ENCODE data around the gene VPS26A.

The VPS26A gene

DNA sequence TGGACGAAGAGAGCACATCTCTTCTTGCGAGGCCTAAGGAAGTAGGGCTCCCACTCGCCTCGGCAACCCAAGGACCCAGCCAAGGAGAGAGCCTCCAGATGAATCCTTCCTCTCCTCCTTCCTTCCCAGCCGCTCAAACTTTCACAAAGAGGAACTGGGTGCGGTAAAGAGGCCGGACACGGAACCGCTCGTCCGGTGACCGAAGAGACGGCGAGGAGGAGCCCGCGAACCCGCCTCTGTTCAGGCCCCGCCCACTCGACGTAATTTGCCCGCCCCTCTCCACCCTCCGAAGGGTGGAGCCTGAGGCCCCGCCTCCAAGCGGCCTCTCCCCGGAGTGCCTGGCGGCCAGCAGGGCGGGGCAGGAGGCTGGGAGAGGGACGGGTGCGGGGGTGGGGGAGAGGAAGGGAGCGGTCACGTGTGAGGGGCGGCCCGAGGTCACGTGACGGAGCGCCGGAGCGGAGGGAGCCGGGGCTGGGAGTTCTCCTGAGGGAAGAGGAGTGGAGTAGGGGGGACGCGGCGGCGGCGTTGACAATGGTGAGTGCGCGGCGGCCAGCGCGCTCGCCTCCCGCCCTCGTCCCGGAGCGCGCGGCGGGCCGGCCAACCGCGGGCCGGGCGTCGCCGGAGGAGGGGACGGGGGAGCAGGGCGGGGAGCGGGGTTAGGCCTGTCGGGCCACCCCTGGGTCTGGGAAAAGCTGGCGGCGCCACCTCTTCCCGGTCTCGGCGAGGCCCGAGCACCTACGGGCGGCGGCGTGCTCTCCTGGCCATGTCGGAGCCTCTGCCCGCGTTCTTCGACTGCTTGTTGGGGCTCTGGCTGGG, at the start of gene VPS26A:
Gene VPS26A (plus strand): TSS at position 432 of the 816 bp plus-strand sequence. CDS start 100 bp downstream, at position 532.
- DNase-seq (ENCODE audit: low read depth): peak; percentile 99

GRCh38 chr10:69074532-69074931, 49.4 kb upstream of the VPS26A start:
- DNase-seq (ENCODE audit: low read depth): no peak

DNA sequence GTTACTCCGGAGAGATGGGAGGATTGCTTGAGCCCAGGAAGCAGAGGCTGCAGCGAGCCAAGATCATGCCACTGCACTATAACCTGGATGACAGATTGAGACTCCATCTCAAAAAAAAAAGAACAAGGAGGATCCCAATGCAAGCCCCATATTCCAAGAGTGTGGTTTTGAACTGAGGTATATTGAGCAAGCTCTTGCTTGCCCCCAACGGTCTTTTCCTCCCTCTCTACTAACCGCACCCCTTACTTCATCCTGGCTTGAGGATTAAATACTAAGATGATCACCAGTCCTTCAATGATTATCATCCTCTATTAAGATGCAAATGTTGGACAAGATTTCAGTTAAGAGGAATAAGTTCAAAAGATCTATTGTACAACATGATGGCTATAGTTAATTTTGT, 48.5 kb upstream of the VPS26A start:
- no peak for DNase-seq (ENCODE audit: low read depth)

- DNase-seq (ENCODE audit: low read depth): no peak
Observed at GRCh38 chr10:69078311-69078710, 45.7 kb upstream of the VPS26A start.

- DNase-seq (ENCODE audit: low read depth): no peak
Observed at GRCh38 chr10:69080226-69080625, 43.8 kb upstream of the VPS26A start.

DNA sequence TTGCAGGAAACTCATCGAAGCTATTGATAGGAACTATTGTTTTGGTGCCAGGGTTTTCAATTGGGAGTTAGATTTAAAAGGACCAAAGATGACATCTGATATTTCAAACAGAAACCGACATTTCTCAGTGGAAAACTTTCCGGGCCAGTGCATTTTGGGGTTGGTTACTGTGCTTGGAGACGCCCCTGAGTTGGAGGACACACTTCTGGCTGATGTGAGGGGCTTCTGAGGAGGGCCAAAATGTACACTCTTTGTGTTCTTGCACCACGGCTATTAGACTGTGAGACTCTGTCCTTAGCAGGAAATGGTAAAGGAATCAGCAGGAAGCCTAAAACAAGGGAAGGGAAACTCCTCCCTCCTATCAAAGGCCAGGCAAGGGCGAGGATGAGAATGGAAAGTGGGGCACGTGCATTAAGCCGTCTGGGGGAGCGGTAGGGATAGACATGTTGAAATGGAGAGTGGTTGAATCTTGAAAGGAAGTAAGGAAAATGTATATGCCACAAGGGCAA, 37.9 kb upstream of the VPS26A start:
- DNase-seq (ENCODE audit: low read depth): no peak

DNA sequence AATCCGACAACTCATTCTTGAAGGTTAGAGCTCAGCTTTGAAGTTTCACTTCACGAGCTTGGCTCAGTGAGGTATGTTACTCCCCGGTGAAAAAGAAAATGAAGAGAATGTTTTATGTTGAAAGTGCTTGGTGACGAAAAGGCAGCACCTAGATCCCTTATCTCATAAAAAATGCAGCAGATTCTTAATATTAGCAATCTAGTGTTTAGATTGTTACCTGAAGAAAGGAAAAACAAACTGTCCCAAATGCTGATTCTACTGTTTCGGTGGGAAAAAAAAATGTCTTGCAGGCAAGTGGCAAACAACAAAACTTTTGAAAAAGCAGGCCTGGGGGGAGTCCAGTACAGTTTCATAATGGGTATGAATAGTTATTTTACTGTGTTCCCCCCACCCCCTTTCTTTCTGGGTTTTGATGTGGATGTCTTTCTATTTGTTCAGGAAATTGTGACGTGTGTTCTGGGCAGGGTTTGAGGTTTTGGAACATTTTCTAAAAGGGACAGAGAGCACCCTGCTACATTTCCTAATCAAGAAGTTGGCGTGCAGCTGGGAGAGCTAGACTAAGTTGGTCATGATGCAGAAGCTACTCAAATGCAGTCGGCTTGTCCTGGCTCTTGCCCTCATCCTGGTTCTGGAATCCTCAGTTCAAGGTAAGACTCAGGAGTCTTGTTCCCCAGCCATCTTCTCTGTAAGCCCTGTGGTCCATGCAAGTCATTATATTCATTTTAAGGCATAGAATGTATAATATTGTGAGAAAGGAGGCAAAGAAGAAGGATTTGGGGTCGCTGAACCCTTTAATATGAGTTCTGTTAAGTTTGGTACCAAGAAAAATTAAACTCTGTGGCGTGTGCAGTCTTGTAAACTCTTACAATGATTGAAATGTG, 36.1 kb upstream of the VPS26A start, which contains the start of gene SRGN:
Gene SRGN (plus strand): TSS at position 514 of the 881 bp plus-strand sequence. CDS start 55 bp downstream, at position 569.
- peak; percentile 49 for DNase-seq (ENCODE audit: low read depth)

- no peak for DNase-seq (ENCODE audit: low read depth)
Observed at GRCh38 chr10:69088471-69088769, 35.6 kb upstream of the VPS26A start.

- DNase-seq (ENCODE audit: low read depth): no peak
Observed at GRCh38 chr10:69088801-69089501, 35.0 kb upstream of the VPS26A start.

- DNase-seq (ENCODE audit: low read depth): peak; percentile 62
Observed at GRCh38 chr10:69089638-69090599, 34.1 kb upstream of the VPS26A start.

DNA sequence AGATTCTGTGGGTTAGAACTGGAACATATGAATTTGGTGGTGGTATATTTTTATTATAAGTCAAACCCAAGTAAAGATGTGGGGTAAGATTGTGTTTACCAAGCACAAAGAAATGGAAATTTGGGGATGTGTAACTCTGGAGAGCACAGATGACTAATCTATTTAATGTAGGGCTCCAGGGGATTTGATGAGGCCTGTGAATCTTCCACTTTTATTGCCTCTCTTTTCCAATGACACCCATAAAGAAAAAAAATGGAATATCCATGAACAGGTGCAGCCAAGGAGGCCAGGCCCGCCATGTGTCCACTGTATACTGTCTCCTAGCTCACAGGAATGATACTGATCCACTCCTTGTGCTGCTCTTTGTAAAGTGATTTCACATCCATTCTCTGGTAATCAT, 33.3 kb upstream of the VPS26A start:
- DNase-seq (ENCODE audit: low read depth): no peak

DNA sequence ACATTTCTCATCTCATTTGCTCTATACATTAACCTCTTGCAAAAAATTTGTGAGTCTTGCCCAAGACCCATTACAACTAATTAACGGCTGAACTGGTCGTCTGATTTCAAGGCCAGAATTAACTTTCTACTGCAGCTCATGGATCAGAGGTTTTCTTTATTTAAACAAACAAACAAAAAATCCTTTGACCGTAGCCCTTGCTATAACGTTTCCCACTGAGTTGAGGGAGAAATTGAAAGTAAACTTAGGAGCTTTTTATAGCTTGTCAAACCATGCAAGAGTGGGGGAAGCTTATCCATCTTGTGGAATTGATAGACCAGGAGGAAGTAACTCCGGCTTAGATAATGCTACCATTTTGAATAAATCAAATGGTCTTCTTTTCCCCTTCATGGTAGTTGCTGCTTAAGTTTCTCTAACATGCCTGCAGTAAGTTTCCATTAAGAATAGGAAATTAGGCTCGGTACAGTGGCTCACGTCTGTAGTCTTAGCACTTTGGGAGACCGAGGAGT, 32.8 kb upstream of the VPS26A start:
- DNase-seq (ENCODE audit: low read depth): no peak

DNA sequence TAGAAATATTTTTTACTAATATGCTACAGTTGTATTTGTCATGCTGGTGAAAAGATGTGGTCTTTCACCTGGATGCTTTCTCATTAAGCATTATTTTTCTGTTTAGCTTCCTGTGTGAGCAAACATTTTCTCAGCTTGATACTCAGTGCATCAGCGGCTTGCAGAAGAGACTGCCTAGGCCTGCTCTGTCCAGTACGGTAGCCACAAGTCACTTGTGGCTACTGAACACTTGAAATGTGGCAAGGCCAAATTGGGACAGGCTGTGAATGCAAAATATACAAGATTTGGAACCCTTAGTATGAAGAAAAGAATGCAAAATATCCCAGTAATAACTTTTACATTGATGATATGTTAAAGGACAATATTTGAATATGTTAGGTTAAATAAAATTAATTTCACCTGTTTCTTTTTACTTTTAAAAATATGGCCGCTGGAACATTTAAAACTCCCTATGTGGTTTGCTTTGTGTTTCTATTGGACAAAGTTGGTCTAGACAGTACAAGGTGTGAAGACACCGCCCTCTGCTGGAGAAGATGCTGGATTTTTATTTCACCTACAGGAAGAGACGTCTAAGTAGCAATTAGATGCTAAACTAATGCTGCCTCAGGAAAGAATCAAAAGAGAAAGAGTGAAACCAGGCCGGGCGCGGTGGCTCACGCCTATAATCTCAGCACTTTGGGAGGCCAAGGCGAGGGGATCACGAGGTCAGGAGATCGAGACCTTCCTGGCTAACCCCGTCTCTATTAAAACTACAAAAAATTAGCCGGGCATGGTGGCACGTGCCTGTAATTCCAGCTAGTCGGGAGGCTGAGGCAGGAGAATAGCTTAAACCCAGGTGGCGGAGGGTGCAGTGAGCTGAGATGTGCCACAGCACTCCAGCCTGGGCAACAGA, 30.8 kb upstream of the VPS26A start:
- peak; percentile 59 for DNase-seq (ENCODE audit: low read depth)

GRCh38 chr10:69093933-69094332, 30.0 kb upstream of the VPS26A start:
- no peak for DNase-seq (ENCODE audit: low read depth)

DNA sequence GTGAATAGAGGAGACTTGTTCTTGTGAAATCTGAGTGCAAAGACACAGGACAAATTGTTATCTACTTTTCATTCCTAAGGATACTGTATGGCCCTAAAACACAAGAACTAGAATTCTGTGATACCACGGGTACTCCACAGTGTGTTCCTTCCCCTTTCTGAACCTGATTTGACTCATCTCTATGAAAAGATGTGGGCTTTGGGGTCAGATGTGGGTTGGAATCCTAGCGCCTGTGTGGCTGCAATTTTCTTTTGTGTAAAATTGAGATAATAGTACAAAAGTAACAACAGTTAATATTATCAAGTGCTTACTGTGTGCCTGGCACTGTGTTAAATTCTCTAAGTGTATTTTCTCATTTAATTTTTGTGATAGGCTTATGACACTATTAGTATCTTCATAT, 27.9 kb upstream of the VPS26A start:
- no peak for DNase-seq (ENCODE audit: low read depth)

DNA sequence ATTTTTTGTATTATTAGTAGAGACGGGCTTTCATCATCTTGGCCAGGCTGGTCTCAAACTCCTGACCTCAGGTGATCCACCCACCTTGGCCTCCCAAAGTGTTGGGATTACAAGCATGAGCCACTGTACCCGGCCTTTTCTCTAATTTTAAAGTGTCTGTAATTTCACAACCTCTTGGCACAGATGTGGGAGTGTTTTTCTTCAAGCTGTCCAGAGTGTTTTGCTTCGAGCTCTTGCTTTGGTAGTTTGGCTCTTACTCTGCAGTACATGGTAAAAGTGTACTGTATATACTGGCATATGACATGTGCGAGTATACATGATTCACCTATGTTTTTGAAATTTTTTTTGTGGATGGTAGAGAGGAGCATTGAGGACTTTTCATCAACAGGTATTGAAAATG, 26.2 kb upstream of the VPS26A start:
- DNase-seq (ENCODE audit: low read depth): no peak

DNA sequence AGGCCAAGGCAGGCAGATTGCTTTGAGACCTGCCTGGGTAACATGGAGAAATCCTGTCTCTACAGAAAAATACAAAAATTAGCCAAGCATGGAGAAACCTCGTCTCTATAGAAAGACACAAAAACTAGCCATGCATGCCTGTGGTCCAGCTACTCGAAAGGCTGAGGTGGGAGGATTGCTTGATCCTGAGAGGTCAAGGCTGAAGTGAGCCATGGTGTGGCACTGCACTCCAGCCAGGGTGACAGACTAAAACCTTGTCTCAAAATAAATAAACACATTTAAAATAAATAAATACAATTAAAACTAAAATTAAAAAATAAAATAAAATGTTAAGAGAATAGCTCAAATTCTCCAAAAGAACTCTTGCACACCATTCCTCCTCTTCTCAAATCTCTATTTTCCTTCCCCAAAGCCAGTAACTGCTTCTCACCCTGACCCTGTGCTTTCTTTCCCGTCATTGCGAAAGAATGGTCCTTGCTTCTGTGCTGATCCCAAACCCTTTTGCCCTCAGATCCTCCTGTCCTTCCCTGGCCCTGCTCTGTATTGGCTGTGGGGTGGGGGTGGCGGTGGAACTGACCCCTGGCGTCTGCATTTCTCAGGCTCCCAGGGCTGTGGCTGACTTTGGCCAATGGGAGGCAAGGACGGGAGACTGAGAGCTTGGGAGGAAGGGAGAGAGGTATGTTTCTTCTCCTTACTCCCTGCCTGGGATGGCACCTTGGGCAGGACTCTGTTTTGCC, 23.7 kb upstream of the VPS26A start:
- DNase-seq (ENCODE audit: low read depth): no peak

GRCh38 chr10:69101451-69102095, 22.4 kb upstream of the VPS26A start:
- no peak for DNase-seq (ENCODE audit: low read depth)

GRCh38 chr10:69102440-69102839, 21.5 kb upstream of the VPS26A start:
- no peak for DNase-seq (ENCODE audit: low read depth)

Data from stimulated activated CD8-positive, alpha-beta memory T cell treated with anti-CD3 and anti-CD28 coated beads, Interleukin-4, amount 100 ng/mL, for 24 hours (primary cell).